PC-9 (cell line): Measurements from ENCODE around the gene ZFAND3. TPM values are rescaled to one million over a fixed set of nuclear protein-coding genes. Genes with fewer than 3 reads are reported as not detected.
"Not testable (repeated sequence)": the region's sequence is repeated elsewhere in the genome, so short reads cannot be mapped to it uniquely, and the experiment has no call there.

Source experiments
- BruUV-seq: library from RNA; stranded (reverse); fragments of 400-500 nt; replicated peaks from 2 replicates; lab custom pipeline; 2021; lab: Mats Ljungman, UMichigan
- CTCF ChIA-PET: fragments of 300-600 bp; sonication (Branson Sonifier 250); formaldehyde crosslinking; loops from one replicate; lab custom pipeline; 2022; ENCODE audit warnings: antibody characterized with exemption; lab: Charles Lee
- POLR2A ChIA-PET: fragments of 300-600 bp; sonication (Branson Sonifier 250); formaldehyde crosslinking; loops from one replicate; lab custom pipeline; 2022; ENCODE audit warnings: antibody characterized with exemption; ENCODE audit not compliant: unreplicated experiment; lab: Charles Lee
- DNase-seq, 2 experiments: peaks; one replicate each; pipeline versions ENCODE4 v3.0.0 to v3.0.0-alpha.2; 2015 to 2022; ENCODE audit warnings: mixed read lengths in 1 of 2
- H2AFZ ChIP-seq: fragments of 200-600 bp; sonication (generic); 2 replicates; pipeline ENCODE4 v1.8.1; 2017; ENCODE audit warnings: antibody characterized with exemption
- H3F3A ChIP-seq: fragments of 200-600 bp; sonication (generic); 2 replicates; pipeline ENCODE4 v1.8.1; 2017; ENCODE audit warnings: antibody characterized with exemption, mild to moderate bottlenecking, low read depth; ENCODE audit not compliant: insufficient read depth
- H3K27ac ChIP-seq: fragments of 200-600 bp; sonication (generic); 2 replicates; pipeline ENCODE4 v1.6.1; 2016; ENCODE audit warnings: mixed run types
- H3K27me3 ChIP-seq: fragments of 200-600 bp; sonication (generic); 2 replicates; pipeline ENCODE4 v1.6.1; 2016; ENCODE audit warnings: low read depth, mixed run types; ENCODE audit not compliant: insufficient read depth
- H3K36me3 ChIP-seq: fragments of 200-600 bp; sonication (generic); 2 replicates; pipeline ENCODE4 v1.6.1; 2016; ENCODE audit warnings: low read depth, mixed run types
- H3K4me1 ChIP-seq: fragments of 200-600 bp; sonication (generic); replicated peaks from 2 replicates; pipeline ENCODE4 v1.6.1; 2016; ENCODE audit warnings: mixed run types; ENCODE audit not compliant: insufficient read depth
- H3K4me2 ChIP-seq: fragments of 200-600 bp; sonication (generic); 2 replicates; pipeline ENCODE4 v1.6.1; 2017; ENCODE audit warnings: mixed run types
- H3K4me3 ChIP-seq: fragments of 200-600 bp; sonication (generic); 2 replicates; pipeline ENCODE4 v1.6.1; 2016; ENCODE audit warnings: mixed run types
- H3K79me2 ChIP-seq: fragments of 200-600 bp; sonication (generic); 2 replicates; pipeline ENCODE4 v1.6.1; 2017; ENCODE audit warnings: low read depth, mixed run types
- H3K9me2 ChIP-seq: fragments of 200-600 bp; sonication (generic); 2 replicates; pipeline ENCODE4 v1.8.1; 2017; ENCODE audit warnings: mild to moderate bottlenecking; ENCODE audit not compliant: insufficient read depth
- H3K9me3 ChIP-seq: fragments of 200-600 bp; sonication (generic); 2 replicates; pipeline ENCODE4 v1.8.1; 2016; ENCODE audit warnings: low read depth; ENCODE audit not compliant: insufficient read depth
- H4K20me1 ChIP-seq: fragments of 200-600 bp; sonication (generic); 2 replicates; pipeline ENCODE4 v1.8.1; 2017; ENCODE audit not compliant: insufficient read depth
- EZH2 ChIP-seq: fragments of 200-600 bp; sonication (generic); IDR thresholded peaks from 2 replicates; pipeline ENCODE4 v1.8.0; 2017; ENCODE audit warnings: antibody characterized with exemption, low read depth
- intact Hi-C: fragments of 100-400 bp; cut with micrococcal nuclease; formaldehyde crosslinking; loops from one replicate; pipeline ENCODE4 v1.10.0; 2022; ENCODE audit not compliant: unreplicated experiment
- total RNA-seq: library from RNA; stranded (reverse); gene quantifications from 2 replicates; pipeline ENCODE4 v1.2.3, GENCODE V29; 2021
- TF ChIP-seq, protein P1 (sequence below): fragments of 200-600 bp; sonication (generic); conservative IDR thresholded peaks from 2 replicates; pipeline ENCODE4 v1.6.1; 2017; ENCODE audit warnings: mixed run types, antibody characterized with exemption, mild to moderate bottlenecking, moderate library complexity

ZFAND3 gene
- total RNA-seq, 1 experiment from 2014 or later: 46.8 TPM

DNA sequence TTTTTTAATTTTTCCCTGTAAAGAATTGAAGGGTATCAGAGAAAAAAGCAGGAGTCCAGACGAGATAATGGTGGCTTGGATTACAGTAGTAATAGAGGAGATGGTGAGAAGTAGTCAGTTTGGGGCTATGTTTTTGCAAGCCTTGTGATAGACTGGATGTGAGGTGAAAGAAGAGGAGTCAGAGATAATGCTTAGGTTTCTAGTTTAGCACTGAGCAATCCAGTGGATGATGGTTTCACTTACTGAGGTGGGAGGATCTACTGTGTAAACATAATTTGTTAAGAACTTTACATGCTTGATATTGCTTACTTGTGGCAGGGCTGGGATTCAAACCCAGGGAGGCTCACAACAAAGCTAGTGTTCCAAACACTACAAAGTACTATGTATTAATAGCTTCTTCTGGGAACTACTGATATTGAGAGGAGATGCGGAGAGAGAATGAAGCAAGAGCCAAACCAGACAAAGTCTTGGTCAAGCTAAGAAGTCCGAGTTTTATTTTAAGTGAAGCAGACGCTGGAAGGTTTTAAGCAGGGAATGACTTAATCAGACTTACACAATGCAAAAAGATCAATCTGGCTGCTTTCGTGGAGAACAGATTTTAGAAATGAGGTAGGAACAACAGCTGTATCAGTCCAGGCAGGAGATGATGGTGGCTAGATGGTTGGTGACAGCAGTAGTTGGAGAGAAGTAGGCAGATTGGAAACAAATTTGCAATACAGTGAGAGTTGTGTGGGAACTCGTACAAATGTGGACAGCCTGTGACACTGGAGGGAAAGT lies 58.0 kb downstream of the ZFAND3 start:
- intact Hi-C loops: no loop called here
- Histone ChIP-seq H2AFZ (no peak overlapping the region), H3K36me3 (no peaks in the 10 kb centered on the region), H3K79me2 (peaks cover 75% of the 10 kb centered on the region), H3K4me1 (no peaks in the 10 kb centered on the region), H3K4me3 (no peak overlapping the region), H3K27ac (no peak overlapping the region), H3F3A (0 out of 2 replicates have a peak, but pooled peaks cover 3% of the 10 kb centered on the region), H4K20me1 (peaks cover 77% of the 10 kb centered on the region), H3K4me2 (no peak overlapping the region), H3K9me2 (no peaks in the 10 kb centered on the region), H3K9me3 (no peaks in the 10 kb centered on the region), H3K27me3 (no peaks in the 10 kb centered on the region)
- DNase-seq: no peak
- ChIA-PET CTCF (interaction anchor here (0.6 kb wide), 1 partner anchor 140 kb away, joined by 3 read pairs; no protein-coding TSS in a partner anchor), POLR2A (interaction anchor here (0.6 kb wide), 1 partner anchor 94 kb away, joined by 4 read pairs; no protein-coding TSS in a partner anchor)
- BruUV-seq: no TSS peak
- TF ChIP-seq, protein P1, sequence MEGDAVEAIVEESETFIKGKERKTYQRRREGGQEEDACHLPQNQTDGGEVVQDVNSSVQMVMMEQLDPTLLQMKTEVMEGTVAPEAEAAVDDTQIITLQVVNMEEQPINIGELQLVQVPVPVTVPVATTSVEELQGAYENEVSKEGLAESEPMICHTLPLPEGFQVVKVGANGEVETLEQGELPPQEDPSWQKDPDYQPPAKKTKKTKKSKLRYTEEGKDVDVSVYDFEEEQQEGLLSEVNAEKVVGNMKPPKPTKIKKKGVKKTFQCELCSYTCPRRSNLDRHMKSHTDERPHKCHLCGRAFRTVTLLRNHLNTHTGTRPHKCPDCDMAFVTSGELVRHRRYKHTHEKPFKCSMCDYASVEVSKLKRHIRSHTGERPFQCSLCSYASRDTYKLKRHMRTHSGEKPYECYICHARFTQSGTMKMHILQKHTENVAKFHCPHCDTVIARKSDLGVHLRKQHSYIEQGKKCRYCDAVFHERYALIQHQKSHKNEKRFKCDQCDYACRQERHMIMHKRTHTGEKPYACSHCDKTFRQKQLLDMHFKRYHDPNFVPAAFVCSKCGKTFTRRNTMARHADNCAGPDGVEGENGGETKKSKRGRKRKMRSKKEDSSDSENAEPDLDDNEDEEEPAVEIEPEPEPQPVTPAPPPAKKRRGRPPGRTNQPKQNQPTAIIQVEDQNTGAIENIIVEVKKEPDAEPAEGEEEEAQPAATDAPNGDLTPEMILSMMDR: no peak

DNA sequence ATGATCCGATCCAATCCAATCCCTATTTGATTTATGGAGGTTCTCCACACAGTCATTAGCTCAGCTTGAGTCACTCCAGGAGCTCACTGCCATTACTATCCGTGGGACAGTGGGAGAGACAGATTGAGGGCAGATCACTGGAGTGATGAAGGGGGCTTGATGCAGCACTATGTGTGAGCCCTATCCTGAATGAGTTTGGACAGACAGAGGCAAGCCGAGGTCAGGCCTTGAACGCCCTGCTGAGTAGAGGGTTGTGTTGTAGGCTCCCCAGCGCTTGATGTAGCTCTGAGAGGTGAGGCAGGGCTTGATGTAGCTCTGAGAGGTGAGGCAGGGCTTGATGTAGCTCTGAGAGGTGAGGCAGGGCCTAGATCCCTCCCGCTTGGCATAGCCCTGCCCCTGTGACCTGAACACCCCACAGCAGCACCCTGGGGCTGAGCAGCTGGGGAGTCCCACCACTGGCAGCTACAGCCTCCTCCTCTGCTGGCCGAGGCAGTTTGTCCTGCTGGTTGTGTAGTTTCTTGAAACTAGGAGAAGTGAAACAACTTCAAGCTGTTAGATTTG lies 58.7 kb downstream of the ZFAND3 start:
- H3K4me3 ChIP-seq: no peak overlapping the region
- no peak for TF ChIP-seq EZH2
- TF ChIP-seq, protein P1: no peak
- H3K27me3 ChIP-seq: no peaks in the 10 kb centered on the region
- H3F3A ChIP-seq: 0 out of 2 replicates have a peak, but pooled peaks cover 3% of the 10 kb centered on the region
- H4K20me1 ChIP-seq: peaks cover 76% of the 10 kb centered on the region
- no peak overlapping the region for H3K4me2 ChIP-seq
- BruUV-seq: no TSS peak
- CTCF ChIA-PET: no interaction called here
- H3K9me3 ChIP-seq: no peaks in the 10 kb centered on the region
- H3K27ac ChIP-seq: no peak overlapping the region
- no peaks in the 10 kb centered on the region for H3K4me1 ChIP-seq
- DNase-seq: no peak
- H3K36me3 ChIP-seq: no peaks in the 10 kb centered on the region
- H3K9me2 ChIP-seq: no peaks in the 10 kb centered on the region
- POLR2A ChIA-PET: interaction anchor here (0.6 kb wide), 1 partner anchor 95 kb away, joined by 4 read pairs; no protein-coding TSS in a partner anchor
- no peak overlapping the region for H2AFZ ChIP-seq
- intact Hi-C loops: no loop called here
- peaks cover 75% of the 10 kb centered on the region for H3K79me2 ChIP-seq

DNA sequence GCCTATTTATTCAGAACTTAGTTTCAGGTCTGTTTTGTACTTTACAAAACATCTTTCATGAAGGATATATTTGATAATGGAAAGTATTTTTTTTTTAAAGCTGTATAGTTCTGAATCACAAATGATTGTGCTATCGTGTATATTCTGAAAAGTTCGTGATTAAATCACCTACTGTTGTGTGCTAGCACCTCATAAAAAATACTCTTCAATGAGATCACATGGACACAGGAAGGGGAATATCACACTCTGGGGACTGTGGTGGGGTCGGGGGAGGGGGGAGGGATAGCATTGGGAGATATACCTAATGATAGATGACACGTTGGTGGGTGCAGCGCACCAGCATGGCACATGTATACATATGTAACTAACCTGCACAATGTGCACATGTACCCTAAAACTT lies 61.1 kb downstream of the ZFAND3 start:
- BruUV-seq, intact Hi-C loops, H3K9me3 ChIP-seq, H3K4me3 ChIP-seq, H3K27me3 ChIP-seq, H2AFZ ChIP-seq, H3K36me3 ChIP-seq, H3K4me2 ChIP-seq, H3K27ac ChIP-seq, POLR2A ChIA-PET, H3K4me1 ChIP-seq, H3F3A ChIP-seq, CTCF ChIA-PET, H3K9me2 ChIP-seq, DNase-seq: not testable (repeated sequence)
- peaks cover 62% of the 10 kb centered on the region for H4K20me1 ChIP-seq
- H3K79me2 ChIP-seq: peaks cover 54% of the 10 kb centered on the region
